Cardiac fibroblast (primary cell): ENCODE data around the gene CCDC38.
A peak's percentile ranks its signal among the peaks of the same experiment; 100 is the strongest.

ENCODE experiments used
- DNase-seq, 2 donors: peaks; one replicate each; pipeline versions ENCODE4 v3.0.0 to v3.0.0-alpha.2; 2010; ENCODE audit warnings: low read depth in 2 of 2
- H3K4me3 ChIP-seq, 2 donors: replicated peaks in 1 of 2; 1 replicate in 1 of 2; 2 replicates in 1 of 2; pipeline ENCODE4 v1.5.1; 2011; ENCODE audit warnings: low read depth in 2 of 2, low read length in 2 of 2, mild to moderate bottlenecking in 2 of 2, moderate library complexity in 1 of 2
- CTCF ChIP-seq: IDR thresholded peaks from one replicate; pipeline ENCODE4 v1.5.1; 2011; ENCODE audit warnings: low read depth, mild to moderate bottlenecking, low read length, inconsistent platforms

CCDC38 gene

GRCh38 chr12:95829395-95829794 lies 113.0 kb downstream of the CCDC38 start:
- DNase-seq, result peak in 1 of 2 donors; percentile 4
- no peak overlapping the region for H3K4me3 ChIP-seq
- no peak for TF ChIP-seq CTCF

- H3K4me3 ChIP-seq, result no peak overlapping the region
- peak; percentile 55 for TF ChIP-seq CTCF
- peak; percentile 68 to 70 for DNase-seq
Measured at GRCh38 chr12:95820096-95820703, 122.2 kb downstream of the CCDC38 start.
